ENCODE data around the gene GPR183.
A peak's percentile ranks its signal among the peaks of the same experiment; 100 is the strongest.

- TF ChIP-seq, protein P1, sequence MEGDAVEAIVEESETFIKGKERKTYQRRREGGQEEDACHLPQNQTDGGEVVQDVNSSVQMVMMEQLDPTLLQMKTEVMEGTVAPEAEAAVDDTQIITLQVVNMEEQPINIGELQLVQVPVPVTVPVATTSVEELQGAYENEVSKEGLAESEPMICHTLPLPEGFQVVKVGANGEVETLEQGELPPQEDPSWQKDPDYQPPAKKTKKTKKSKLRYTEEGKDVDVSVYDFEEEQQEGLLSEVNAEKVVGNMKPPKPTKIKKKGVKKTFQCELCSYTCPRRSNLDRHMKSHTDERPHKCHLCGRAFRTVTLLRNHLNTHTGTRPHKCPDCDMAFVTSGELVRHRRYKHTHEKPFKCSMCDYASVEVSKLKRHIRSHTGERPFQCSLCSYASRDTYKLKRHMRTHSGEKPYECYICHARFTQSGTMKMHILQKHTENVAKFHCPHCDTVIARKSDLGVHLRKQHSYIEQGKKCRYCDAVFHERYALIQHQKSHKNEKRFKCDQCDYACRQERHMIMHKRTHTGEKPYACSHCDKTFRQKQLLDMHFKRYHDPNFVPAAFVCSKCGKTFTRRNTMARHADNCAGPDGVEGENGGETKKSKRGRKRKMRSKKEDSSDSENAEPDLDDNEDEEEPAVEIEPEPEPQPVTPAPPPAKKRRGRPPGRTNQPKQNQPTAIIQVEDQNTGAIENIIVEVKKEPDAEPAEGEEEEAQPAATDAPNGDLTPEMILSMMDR (IDR thresholded peaks at IDR 0.05), result peak; percentile 51 to 74 (median 62)
- TF ChIP-seq POLR2A (IDR thresholded peaks at IDR 0.05) (no peak), POLR2AphosphoS5 (IDR thresholded peaks at IDR 0.05) (no peak), EP300 (IDR thresholded peaks at IDR 0.05; ENCODE audit: low read depth) (no peak)
Observed at GRCh38 chr13:99265821-99266426, 41.3 kb downstream of the GPR183 start.

Measured in transverse colon (tissue), 4 donors.